Fibroblast of the conjunctiva (primary cell): ENCODE data around the gene PLXNA2.
A peak's percentile ranks its signal among the peaks of the same experiment; 100 is the strongest.

Source experiments
- DNase-seq: peaks from one replicate; pipeline ENCODE4 v3.0.0-alpha.2; 2010; ENCODE audit warnings: low read depth

Gene PLXNA2, protein sequence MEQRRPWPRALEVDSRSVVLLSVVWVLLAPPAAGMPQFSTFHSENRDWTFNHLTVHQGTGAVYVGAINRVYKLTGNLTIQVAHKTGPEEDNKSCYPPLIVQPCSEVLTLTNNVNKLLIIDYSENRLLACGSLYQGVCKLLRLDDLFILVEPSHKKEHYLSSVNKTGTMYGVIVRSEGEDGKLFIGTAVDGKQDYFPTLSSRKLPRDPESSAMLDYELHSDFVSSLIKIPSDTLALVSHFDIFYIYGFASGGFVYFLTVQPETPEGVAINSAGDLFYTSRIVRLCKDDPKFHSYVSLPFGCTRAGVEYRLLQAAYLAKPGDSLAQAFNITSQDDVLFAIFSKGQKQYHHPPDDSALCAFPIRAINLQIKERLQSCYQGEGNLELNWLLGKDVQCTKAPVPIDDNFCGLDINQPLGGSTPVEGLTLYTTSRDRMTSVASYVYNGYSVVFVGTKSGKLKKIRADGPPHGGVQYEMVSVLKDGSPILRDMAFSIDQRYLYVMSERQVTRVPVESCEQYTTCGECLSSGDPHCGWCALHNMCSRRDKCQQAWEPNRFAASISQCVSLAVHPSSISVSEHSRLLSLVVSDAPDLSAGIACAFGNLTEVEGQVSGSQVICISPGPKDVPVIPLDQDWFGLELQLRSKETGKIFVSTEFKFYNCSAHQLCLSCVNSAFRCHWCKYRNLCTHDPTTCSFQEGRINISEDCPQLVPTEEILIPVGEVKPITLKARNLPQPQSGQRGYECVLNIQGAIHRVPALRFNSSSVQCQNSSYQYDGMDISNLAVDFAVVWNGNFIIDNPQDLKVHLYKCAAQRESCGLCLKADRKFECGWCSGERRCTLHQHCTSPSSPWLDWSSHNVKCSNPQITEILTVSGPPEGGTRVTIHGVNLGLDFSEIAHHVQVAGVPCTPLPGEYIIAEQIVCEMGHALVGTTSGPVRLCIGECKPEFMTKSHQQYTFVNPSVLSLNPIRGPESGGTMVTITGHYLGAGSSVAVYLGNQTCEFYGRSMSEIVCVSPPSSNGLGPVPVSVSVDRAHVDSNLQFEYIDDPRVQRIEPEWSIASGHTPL (N-terminal part only)

DNA sequence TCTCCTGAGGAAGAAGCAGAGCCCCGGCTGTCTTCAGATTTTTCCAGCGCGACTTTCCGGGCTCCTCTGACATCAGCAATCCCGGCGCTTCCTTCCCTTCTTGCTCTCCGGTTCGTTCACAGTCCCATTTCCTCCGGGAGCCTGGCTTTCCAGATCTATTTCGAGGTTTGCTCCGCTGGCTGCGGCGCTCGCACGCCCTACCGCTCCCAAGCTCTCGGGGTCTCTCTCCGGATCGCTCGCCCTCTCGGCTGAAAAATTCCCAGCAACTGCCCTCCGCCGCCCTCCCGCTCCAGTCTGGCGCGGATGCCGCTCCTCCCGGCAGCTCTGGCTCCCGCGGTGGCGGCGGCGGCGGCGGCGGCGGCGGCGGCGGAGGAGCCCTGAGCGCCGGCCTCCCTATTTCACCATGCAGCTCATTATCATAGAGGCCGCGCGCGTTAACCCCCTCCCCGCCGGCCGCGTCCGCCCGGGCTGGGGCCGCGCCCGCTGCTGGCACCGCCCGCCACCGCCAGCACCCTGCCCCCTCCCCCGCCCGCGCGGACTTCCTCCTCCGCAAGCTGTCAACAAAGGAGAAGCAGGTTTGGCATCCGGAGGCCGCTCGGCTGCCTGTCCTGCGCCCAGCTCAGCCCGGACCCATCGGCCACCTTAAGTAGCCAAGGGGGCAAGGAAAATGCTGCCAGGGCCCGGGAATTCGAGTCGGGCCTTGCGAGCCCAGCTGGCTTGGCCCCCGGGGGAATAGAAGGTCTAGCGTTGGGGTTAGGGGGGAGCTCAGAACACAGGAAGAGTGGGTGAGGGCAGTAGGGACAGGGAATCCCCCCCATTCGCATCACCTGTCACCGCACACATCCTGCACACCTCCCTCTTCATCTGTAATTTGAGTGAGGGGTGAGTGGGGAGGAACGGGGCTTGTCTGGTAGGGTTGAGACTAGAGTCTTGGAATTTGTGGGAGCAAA, at the start of gene PLXNA2:
TSS of gene PLXNA2 (minus strand) at position 418 of the 950 bp plus-strand sequence. CDS start 26,462 bp downstream, outside the sequence.
- peak; percentile 17 for DNase-seq

DNA sequence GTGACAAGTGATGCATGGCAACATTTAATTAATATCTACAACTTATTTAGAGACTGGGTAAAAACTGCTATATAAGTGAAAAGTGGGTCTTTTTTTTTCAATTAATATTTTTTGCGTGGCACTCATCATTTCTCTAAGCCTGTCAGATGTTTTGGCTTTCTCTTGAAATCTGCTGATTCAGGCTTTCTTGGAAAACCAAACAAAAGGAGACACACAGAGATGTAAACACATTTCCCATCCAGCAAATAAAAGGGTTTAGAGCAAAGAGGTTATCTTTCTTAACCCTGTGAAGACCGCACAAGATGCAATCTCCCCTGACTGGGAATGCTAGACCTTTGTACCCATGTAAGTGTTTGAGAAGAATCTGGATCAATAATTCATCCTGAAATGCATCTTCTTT, 48.7 kb upstream of the PLXNA2 start:
- no peak for DNase-seq

DNA sequence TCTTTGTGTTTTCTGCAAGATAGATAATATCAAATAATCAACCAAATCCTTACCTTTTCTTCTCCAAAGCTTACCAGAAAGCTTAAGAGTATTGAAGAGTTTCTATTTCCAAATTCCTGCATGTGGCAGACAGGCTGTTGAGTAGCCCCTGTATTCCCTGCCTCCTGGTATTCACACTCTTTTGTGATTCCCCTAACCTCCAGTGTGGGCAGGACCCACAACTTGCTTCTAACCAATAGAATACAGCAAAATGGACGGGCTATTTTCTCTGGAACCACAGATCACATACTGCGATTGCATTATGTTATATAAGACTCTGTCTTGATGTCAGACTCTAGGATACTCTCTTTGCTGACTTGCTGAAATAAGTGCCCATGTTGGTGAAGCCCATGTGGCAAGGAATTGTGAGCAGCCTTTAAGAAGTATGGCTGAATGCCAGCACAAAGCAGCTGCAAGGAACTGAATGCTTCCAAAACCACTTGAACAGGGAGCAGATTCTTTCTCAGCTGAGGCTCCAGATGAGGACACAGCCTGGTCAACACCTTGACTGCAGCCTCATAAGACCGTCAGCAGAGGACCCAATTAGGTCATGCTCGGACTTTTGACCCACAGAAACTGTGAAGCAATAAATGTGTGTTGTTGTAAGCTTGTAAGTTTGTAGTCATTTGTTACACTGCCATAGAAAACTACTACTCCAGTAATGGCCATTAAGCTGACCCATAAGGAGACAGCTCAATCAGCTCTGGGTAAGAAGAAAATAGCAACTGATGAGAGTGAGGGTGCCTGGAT, 47.9 kb upstream of the PLXNA2 start:
- no peak for DNase-seq

DNA sequence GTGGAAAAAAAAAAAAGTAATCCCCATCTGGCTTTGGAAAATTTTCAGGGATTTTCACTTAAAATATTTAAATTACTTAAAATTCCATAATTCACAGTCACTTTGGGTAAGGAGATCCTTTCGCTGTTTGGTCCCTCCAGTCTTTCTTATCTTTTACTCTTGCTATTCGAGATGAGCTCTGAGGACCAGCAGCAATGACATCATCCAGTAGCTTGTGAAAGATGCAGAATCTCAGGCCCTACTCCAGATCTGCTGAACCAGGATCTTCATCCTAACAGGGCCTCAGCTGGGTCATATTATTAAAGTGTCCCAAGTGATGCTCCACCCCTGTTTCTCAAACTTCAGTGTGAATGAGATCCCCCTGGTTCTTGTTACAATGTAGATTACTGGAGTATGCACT, 46.9 kb upstream of the PLXNA2 start:
- DNase-seq, result no peak

DNA sequence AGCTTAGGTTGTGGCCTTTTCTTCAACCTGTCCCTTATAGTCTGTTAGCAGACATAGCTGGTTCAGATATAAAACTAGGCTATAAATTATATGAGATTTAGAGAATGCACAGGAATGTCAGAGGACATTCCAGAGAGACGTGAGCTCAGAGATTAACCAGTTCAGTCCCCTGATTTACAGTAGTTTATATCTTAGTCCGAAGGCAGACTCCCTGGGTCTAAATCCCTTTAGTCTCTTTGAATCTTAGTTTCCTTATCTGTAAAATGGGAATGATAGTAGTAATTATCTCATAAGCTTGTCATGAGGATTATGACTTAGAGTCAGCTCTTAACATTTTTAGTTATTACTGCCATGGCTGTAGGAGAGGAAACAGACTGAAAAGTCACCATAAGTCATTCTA, 45.5 kb upstream of the PLXNA2 start:
- DNase-seq, result no peak

DNA sequence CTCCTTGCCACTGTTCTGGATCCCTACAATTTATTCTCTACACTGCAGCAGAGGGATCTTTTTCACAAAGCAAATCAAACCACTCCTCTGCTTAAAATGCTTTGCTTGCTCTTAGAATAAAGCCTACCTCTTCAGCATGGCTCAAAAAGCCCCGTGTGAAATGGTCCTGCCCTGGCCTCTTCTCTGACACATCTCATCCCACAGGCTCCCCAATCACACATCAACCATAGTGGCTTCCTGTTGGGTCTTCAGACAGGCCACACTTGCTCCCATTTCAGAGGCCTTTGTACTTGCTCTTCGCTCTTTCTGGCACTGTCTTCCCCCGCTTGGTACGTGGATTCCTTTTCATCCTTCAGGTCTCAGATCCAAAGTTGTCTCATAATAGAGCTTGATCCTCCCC, 44.3 kb upstream of the PLXNA2 start:
- no peak for DNase-seq

DNA sequence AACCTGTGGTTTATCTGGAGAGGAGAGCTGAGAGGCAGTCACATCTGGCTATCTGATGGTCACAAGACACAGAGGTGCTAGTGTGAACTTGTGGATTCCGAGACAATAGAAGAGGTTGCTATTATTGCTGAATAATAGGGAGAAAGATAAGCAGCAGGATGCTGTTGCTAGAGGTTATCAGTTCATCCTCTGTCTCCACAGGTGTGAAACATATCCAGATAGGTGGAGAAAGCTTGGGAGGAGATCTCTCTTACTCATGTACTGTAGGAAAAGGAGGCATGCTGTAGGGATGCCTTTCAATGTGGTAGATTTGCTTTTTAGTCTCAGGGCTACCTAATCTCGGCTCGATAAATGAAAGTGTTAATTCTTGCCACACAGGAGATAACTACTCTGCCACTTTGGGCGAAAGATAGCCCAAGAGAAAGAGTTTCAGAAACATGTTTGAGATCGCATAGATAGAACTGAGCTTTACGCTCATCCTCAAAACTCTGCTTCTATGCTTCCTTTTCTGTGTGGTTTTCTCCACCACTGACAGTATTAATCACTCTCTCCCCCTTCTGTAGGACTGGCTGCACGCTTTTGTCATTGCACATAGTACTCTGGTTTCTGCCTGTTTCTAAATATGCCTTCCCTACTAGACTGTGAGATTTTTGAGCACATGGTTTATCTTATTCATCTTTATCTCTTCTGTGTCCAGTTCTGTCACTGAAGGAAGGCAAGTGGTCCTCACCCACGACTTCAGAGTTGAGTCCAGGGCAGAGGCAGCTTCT, 36.7 kb upstream of the PLXNA2 start:
- no peak for DNase-seq

DNA sequence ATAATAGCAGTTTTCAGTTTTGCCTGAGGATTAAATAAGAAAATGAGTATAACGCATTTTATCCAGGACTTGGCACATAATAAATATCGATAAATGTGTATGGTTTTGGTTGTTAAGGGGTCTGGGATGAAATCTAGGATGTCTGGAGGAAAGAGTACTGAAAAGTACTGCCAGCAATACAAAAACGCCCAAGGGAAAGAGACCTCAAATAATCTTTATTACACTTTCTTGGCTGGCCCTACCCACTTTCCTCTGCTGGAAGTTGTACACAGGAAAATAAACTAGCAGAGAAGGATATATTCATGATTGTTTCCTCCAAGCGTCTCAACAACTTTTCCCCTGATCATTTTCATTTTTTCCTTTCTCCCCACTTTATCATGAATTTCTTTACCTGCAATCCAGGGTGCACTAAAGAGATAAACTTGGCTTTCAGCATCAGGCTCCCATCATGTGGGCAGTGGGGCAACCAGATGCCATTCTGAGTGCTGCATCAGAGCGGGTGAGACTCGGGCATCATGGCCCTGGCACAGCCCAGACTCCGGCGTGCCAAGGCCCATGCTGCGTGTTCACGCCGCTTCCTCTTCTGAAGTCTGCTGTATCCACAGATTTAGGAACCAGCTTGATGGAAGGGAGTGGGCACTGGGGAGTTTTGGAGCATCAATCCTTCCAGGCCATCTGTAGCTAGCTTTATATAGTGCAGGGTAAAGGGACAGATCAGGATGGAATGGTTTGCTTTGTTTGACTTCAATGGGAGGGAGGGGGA, 35.8 kb upstream of the PLXNA2 start:
- no peak for DNase-seq

DNA sequence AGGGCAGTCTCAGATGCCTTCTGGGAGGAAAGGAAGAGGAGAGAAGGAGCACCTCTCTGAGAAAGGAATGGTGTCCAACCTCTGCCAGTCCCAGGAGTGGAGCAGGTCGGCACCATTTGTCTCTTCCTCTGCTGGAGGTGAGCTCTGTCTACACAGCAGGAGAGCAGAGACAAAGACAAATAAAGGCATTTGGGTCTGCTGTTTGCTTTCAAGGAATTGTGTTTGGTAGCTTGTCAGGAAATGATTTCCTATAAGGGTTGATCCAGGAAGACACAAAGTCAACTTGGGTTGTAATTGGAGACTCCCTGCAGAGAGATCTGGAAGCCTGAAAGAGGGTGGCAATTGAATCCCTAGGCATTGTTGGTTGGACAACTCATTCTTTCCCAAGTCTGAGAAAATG, 34.5 kb upstream of the PLXNA2 start:
- no peak for DNase-seq

DNA sequence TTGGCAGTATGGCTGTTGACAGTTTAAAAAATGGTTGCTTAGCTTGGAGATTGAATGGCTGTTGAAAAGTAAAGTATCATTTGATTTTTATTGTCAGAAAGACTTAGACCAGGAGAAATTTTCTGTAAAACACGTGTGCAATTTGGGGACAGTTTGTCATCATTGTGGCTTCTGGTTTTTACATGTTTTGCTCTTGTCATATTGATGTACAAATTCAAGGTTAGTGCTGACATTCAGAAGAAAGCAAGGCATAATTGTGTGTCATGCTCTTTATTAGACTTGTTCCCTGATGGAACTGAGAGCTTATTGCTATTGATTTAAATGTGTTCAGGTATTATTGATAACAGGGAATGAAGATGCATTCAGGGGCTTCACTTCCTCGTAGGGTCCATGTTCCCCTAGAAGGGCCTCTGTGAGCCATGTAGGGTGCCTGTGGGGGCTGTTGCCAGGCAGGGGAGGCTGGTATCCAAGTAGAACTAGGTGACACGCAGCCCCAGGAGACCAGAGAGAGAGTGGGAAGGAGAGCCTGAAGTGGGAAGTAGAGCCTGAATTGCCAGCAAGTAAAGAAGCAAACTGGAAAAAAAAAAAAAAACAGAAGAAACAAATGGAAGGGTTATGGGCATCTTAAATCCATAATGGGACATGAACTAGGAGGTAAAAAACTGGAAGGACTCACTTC, 32.7 kb upstream of the PLXNA2 start:
- no peak for DNase-seq

DNA sequence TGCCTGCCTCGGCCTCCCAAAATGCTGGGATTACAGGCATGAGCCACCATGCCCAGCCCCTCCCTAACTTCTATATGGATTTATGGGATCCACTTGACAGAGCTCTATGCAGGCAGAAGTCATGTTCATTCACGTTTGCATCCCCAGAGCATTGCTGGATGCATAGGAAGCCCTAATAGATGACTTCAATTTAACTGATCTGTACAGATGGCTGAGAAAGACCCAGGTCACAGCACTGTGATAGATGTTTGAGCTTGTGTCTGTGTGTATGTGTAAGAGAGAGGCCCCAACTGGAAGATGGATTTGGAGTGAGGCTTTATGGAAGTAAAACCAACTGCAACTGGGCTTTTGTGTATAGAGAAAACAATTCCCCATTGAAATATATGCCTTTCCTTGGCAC, 30.9 kb upstream of the PLXNA2 start:
- no peak for DNase-seq

DNA sequence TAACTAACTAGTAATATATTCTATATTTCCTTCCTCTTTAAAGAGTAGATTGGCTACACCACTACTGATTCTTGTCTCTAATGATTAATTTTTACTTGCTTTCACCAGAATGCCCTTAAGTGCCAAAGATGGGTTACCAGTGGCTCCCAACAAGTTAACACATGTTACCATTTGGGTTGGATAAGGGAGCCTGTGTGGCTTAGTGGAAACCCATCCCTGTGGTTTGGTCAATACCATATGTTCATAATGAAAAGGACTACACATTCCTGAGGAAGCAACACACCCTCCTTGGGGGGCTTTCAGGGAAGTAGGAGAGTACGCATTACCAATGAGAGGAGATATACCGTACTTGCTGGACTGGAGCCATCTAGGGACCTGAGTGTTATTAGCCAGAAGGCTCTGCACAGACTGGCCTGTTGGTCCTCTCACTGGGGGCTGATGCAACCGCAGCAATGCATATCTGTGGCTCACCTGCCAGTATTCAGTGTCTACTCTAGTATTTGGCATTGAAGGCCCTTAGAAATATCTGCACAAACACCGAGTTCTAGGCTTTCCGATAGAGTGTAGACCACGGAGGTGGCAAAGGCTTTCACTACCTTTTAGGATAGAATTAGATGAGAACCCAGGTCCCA, 29.3 kb upstream of the PLXNA2 start:
- DNase-seq, result no peak

DNA sequence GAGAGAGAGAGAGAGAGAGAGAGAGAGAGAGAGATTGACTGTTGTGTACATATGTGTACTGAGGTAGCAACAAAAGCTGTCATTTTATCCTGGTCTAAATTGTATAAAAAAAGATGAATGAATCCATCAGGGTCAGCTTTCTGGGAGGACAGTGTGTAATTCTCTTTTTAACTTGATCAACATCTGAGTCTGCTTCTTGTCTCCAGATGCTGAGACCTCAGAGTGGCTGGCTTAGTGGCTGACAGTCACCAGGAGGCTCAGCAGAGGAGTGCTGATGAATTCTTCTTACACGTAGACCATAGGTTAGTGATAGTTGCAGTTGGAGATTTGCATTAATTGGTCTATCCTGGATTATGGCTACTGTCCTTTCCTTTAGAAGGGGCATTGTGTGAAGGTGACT, 28.5 kb upstream of the PLXNA2 start:
- DNase-seq, result no peak

DNA sequence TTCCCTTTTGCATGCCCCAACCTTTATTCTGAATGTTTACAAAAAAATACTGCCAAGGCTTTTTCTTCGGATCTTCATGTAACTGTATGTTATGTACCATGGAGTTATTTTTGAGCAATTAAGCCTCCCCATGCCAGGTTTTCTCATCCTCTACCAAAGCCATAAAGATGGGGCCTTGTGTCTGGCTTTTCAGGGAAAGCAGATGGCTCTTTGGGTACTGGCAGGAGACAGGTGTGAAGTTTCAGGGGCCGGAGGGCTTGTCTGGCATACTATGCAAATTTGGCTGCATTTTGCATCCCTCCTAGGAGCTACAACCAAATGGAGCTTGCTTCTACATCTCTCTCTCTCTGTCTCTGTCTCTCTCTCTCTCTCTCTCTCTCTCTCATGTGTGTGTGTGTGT, 28.1 kb upstream of the PLXNA2 start:
- DNase-seq, result no peak

DNA sequence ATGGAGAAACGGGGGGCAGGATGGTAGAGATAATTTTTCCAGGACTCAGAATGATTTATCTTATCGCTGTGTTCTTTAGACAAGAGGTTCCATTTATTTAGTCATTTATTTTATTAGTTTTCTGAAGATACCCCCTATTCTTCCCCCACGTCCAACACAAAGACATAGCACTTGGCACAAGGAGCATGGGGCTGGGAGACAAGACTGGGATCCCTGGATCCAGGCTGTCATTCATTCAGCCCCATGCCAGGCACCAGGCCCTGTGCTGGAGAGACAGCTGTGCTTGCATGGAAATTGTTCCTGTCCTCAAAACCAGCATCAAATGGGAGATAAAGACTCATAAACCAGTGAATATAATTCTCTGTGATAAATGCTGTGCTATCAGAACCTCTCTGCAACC, 27.1 kb upstream of the PLXNA2 start:
- no peak for DNase-seq

DNA sequence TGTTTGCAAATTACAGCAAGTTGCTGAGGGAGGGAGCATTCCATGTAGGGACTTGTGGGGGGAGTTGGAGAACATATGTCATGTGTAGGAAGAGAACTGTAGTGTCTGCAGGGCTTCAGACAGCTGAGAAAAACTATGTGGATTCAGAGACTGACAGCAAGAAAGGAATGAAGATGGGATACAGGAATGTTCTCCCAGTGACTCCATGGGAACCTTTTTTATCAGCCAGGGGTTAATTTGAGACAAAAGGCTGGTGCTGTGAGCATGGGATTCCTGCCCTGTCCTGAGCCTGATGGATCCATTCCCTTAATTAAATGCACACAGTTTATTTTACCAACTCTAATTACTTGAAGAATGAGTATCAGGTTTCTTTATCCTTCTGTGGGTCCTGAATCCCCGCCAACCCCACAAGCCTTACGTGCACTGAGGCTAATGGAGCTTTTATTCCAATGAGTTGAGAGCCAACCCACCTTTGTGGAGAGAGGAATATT, 26.5 kb upstream of the PLXNA2 start:
- DNase-seq, result no peak

DNA sequence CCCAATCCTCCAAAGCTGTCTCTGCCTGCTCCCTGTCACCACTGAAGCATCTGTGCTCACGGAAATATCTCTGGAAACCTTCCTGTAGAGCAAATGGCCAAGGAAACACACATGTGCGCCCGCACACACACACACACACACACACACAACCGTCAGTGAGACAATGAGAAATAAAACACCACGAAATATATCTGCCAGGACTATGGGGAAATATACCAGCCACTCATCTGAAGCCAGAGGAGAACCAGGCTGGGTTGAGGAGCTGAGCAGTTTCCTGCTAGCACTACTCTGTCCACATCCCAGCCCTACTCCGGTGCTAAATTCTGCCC, 25.1 kb upstream of the PLXNA2 start:
- no peak for DNase-seq
